IMR-90 (cell line): ENCODE data around the gene MMP3. TPM values are rescaled to one million over a fixed set of nuclear protein-coding genes. Genes with fewer than 3 reads are reported as not detected.

Source experiments
- ATAC-seq: fragments of 200-7000 bp; cut with Tn5 transposase; 2 replicates; pipeline ENCODE4 v1.9.1; 2020; ENCODE audit warnings: low read depth, mild to moderate bottlenecking, moderate library complexity
- BruUV-seq: library from RNA; stranded (reverse); fragments of 400-500 nt; replicated peaks from 2 replicates; lab custom pipeline; 2021; lab: Mats Ljungman, UMichigan
- CTCF ChIA-PET: fragments of 300-600 bp; formaldehyde crosslinking; extraction: SDS; loops from one replicate; lab custom pipeline; 2021; ENCODE audit warnings: antibody characterized with exemption; lab: Yijun Ruan, JAX
- POLR2A ChIA-PET: fragments of 300-600 bp; sonication (Branson Sonifier 250); formaldehyde crosslinking; loops from one replicate; lab custom pipeline; 2022; ENCODE audit warnings: antibody characterized with exemption; ENCODE audit not compliant: unreplicated experiment; lab: Charles Lee
- DNase-seq: peaks from one replicate; pipeline ENCODE4 v3.0.0; 2013
- H2AFZ ChIP-seq: replicated peaks from 2 replicates; pipeline ENCODE3; 2013; ENCODE audit warnings: low read length, mild to moderate bottlenecking; ENCODE audit not compliant: poor library complexity
- H2AK5ac ChIP-seq: 2 replicates; pipeline ENCODE4 v1.6.1; 2013; ENCODE audit warnings: low read depth, low read length, inconsistent platforms
- H2AK9ac ChIP-seq: replicated peaks from 2 replicates; pipeline ENCODE3; 2013; ENCODE audit warnings: mild to moderate bottlenecking, low read depth, low read length, moderate library complexity; ENCODE audit not compliant: poor library complexity
- H2BK120ac ChIP-seq: 2 replicates; pipeline ENCODE4 v1.6.1; 2013; ENCODE audit warnings: low read depth, low read length, inconsistent platforms
- H2BK15ac ChIP-seq: 3 replicates; pipeline ENCODE4 v1.6.1; 2013; ENCODE audit warnings: low read depth, low read length, inconsistent platforms
- H2BK20ac ChIP-seq: 2 replicates; pipeline ENCODE4 v1.6.1; 2013; ENCODE audit warnings: low read depth, mild to moderate bottlenecking, inconsistent platforms, low read length, moderate library complexity
- H2BK5ac ChIP-seq: 2 replicates; pipeline ENCODE4 v1.6.1; 2013; ENCODE audit warnings: mild to moderate bottlenecking, low read depth, low read length, inconsistent platforms; ENCODE audit not compliant: poor library complexity, severe bottlenecking
- H3K14ac ChIP-seq: replicated peaks from 2 replicates; pipeline ENCODE4 v1.6.1; 2013; ENCODE audit warnings: low read depth, low read length, inconsistent platforms
- H3K18ac ChIP-seq: 2 replicates; pipeline ENCODE4 v1.6.1; 2013; ENCODE audit warnings: low read depth, low read length, control low read depth
- H3K23ac ChIP-seq: 2 replicates; pipeline ENCODE4 v1.6.1; 2013; ENCODE audit warnings: low read depth, low read length, inconsistent platforms
- H3K27ac ChIP-seq: 2 replicates; pipeline ENCODE4 v1.5.1; 2013; ENCODE audit warnings: mild to moderate bottlenecking, control low read depth, low read length; ENCODE audit not compliant: insufficient read depth
- H3K27me3 ChIP-seq: 2 replicates; pipeline ENCODE4 v1.6.1; 2013; ENCODE audit warnings: low read length; ENCODE audit not compliant: control insufficient read depth, insufficient read depth
- H3K36me3 ChIP-seq: 2 replicates; pipeline ENCODE4 v1.6.1; 2013; ENCODE audit warnings: low read length, mixed read lengths; ENCODE audit not compliant: control insufficient read depth, insufficient read depth
- H3K4ac ChIP-seq: 2 replicates; pipeline ENCODE4 v1.6.1; 2013; ENCODE audit warnings: low read depth, low read length, inconsistent platforms
- H3K4me1 ChIP-seq: 2 replicates; pipeline ENCODE4 v1.6.1; 2013; ENCODE audit warnings: low read length, mixed read lengths; ENCODE audit not compliant: control insufficient read depth, insufficient read depth
- H3K4me2 ChIP-seq: 2 replicates; pipeline ENCODE4 v1.6.1; 2013; ENCODE audit warnings: low read depth, mild to moderate bottlenecking, control low read depth, low read length, moderate library complexity
- H3K4me3 ChIP-seq: 2 replicates; pipeline ENCODE4 v1.5.1; 2013; ENCODE audit warnings: low read depth, mild to moderate bottlenecking, control low read depth, low read length, moderate library complexity; ENCODE audit not compliant: insufficient read depth
- H3K56ac ChIP-seq: 2 replicates; pipeline ENCODE4 v1.6.1; 2013; ENCODE audit warnings: low read length, inconsistent platforms; ENCODE audit not compliant: insufficient read depth; ENCODE audit errors: extremely low read depth
- H3K79me1 ChIP-seq, 2 experiments: 2 replicates each; pipeline ENCODE4 v1.6.1; 2013; ENCODE audit warnings: low read length in 2 of 2, inconsistent platforms in 1 of 2, low read depth in 1 of 2
- H3K9ac ChIP-seq: 2 replicates; pipeline ENCODE4 v1.6.1; 2013; ENCODE audit warnings: low read depth, low read length, control low read depth
- H3K9me1 ChIP-seq: 2 replicates; pipeline ENCODE4 v1.6.1; 2013; ENCODE audit warnings: low read length, inconsistent platforms; ENCODE audit not compliant: insufficient read depth
- H3K9me3 ChIP-seq: 2 replicates; pipeline ENCODE4 v1.6.1; 2013; ENCODE audit warnings: low read length; ENCODE audit not compliant: control insufficient read depth, insufficient read depth
- H4K20me1 ChIP-seq: 2 replicates; pipeline ENCODE4 v1.6.1; 2013; ENCODE audit warnings: low read length, inconsistent platforms; ENCODE audit not compliant: insufficient read depth
- H4K5ac ChIP-seq: 2 replicates; pipeline ENCODE4 v1.6.1; 2013; ENCODE audit warnings: mild to moderate bottlenecking, low read depth, low read length, control low read depth
- H4K8ac ChIP-seq, 2 experiments: 2 replicates each; pipeline ENCODE4 v1.6.1; 2013; ENCODE audit warnings: low read depth in 2 of 2, low read length in 2 of 2, control low read depth in 1 of 2, inconsistent platforms in 1 of 2
- H4K91ac ChIP-seq: 2 replicates; pipeline ENCODE4 v1.6.1; 2013; ENCODE audit warnings: low read depth, low read length, inconsistent platforms; ENCODE audit not compliant: insufficient read depth
- BHLHE40 ChIP-seq: fragments of 150-350 bp; IDR thresholded peaks from 2 replicates; pipeline ENCODE4 v1.6.1; 2016; ENCODE audit warnings: mild to moderate bottlenecking, low read depth, low read length
- CEBPB ChIP-seq: IDR thresholded peaks from 2 replicates; pipeline ENCODE4 v1.6.1; 2012; ENCODE audit warnings: low read depth, low read length, improper control_type of control experiment
- FOS ChIP-seq: fragments of 150-350 bp; IDR thresholded peaks from 2 replicates; pipeline ENCODE4 v1.6.1; 2016; ENCODE audit warnings: low read depth, low read length
- MAFK ChIP-seq: IDR thresholded peaks from 2 replicates; pipeline ENCODE4 v1.6.1; 2012; ENCODE audit warnings: low read depth, low read length, improper control_type of control experiment
- NFE2L2 ChIP-seq: fragments of 150-350 bp; IDR thresholded peaks from 2 replicates; pipeline ENCODE4 v1.6.1; 2016; ENCODE audit warnings: low read depth, mild to moderate bottlenecking, low read length
- RAD21 ChIP-seq: IDR thresholded peaks from 2 replicates; pipeline ENCODE4 v1.6.1; 2012; ENCODE audit warnings: low read length, improper control_type of control experiment
- WGBS, 2 experiments: methylation state at CpG; one replicate each; pipeline versions ENCODE4 v1.1.5 to v1.1.7; 2013; ENCODE audit warnings: missing lambda C conversion rate in 2 of 2; ENCODE audit not compliant: insufficient read length in 1 of 2; ENCODE audit errors: extremely low coverage in 2 of 2; 5-methylcytosine and 5-hydroxymethylcytosine counted together
- dilution Hi-C: fragments of 300-500 bp; cut with HindIII; formaldehyde crosslinking; loops from one replicate; pipeline ENCODE4 v1.14.3; 2018; ENCODE audit warnings: low sequenced_read_pairs; ENCODE audit not compliant: unreplicated experiment
- in situ Hi-C: fragments of 300-500 bp; cut with MboI; formaldehyde crosslinking; loops from 3 replicates; pipeline ENCODE4 v1.14.3; 2019; ENCODE audit warnings: low sequenced_read_pairs, inconsistent platforms, mixed read lengths
- intact Hi-C: fragments of 100-400 bp; cut with micrococcal nuclease; formaldehyde crosslinking; loops from 2 replicates; pipeline ENCODE4 v1.10.0; 2022
- polyA plus RNA-seq, 3 experiments: library from polyadenylated mRNA; depleted of rRNA; stranded (reverse); fragments of >200 nt; gene quantifications; 2 replicates each; pipeline ENCODE4 v1.2.3, GENCODE V29; 2012; ENCODE audit warnings: low replicate concordance in 1 of 3
- total RNA-seq: library from RNA; depleted of rRNA; stranded (reverse); fragments of >200 nt; gene quantifications from 2 replicates; pipeline ENCODE4 v1.2.3, GENCODE V29; 2012

The MMP3 gene
- total and polyA plus RNA-seq, 2 of the 4 experiments (the other 2 are of a cell fraction): under 0.01 to 0.39 TPM

DNA sequence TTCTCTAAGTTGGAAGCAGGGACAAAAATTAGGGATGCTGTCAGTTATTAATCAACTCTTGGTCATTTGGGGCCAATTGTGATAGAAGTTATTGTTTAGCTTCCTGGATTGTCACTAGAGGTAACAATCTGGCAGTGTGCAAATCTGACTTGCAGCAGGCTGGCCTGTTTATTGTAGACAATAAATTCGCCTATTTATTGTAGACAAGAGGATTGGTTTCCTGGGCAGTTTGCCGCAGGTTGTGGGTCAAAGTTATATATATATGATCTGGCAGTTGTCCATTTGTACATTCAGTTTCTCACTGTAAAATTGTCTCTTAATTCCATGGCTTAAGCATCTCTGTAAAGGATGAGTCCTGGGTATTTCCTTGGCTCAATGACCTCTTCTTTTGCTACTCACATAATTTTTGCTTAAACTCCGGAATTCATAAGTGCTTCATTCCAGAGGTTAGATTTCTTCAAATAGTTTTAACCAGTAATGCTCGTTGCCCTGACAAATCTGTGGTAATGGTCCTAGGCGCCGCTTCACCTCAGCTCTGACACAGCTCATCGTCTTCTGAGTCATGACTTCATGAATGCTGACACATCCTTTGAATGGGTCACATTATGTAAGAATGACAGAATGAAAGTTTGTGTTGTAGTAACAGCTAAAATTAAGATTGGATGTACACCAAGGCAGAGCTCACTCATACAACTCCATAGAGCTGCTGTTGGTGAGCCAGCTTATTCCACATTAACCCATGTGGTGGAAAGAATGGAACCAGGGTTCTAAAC, 7.8 kb upstream of the MMP3 start:
- Histone ChIP-seq H4K5ac (no peak overlapping the region), H2AK9ac (no peak overlapping the region), H2BK15ac (no peak overlapping the region), H3K18ac (no peak overlapping the region), H3K36me3 (no peaks in the 10 kb centered on the region), H4K20me1 (no peaks in the 10 kb centered on the region), H3K4me2 (peak overlapping the region; percentile 41; the same call in 1 of the 2 replicates), H2BK5ac (no peak overlapping the region), H2AK5ac (no peak overlapping the region), H3K23ac (no peak overlapping the region), H3K4me3 (no peak overlapping the region), H3K4ac (no peak overlapping the region), H3K4me1 (no peaks in the 10 kb centered on the region), H2BK20ac (no peak overlapping the region), H4K91ac (no peak overlapping the region), H3K27ac (no peak overlapping the region), H3K14ac (no peak overlapping the region), H3K56ac (no peak overlapping the region), H3K79me1 (no peaks in the 10 kb centered on the region), H2AFZ (no peak overlapping the region), H3K9ac (no peak overlapping the region), H4K8ac (no peak overlapping the region), H2BK120ac (no peak overlapping the region), H3K9me1 (no peaks in the 10 kb centered on the region), H3K9me3 (no peaks in the 10 kb centered on the region), H3K27me3 (no peaks in the 10 kb centered on the region; the same call in 1 of the 2 replicates)
- intact Hi-C loops (no loop called here), dilution Hi-C loops (no loop called here), in situ Hi-C loops (no loop called here)
- ATAC-seq (peak; percentile 78), DNase-seq (peak; percentile 86)
- no TSS peak for BruUV-seq
- POLR2A ChIA-PET: no interaction called here
- CTCF ChIA-PET: no interaction called here
- WGBS, 2 experiments: no CpG with 5 or more reads among the region's 7 CpGs
- TF ChIP-seq BHLHE40: peak; percentile 10; the same call in 1 of the 2 replicates
- TF ChIP-seq NFE2L2: peak; percentile 64; the same call in 1 of the 2 replicates
- TF ChIP-seq MAFK: peak; percentile 70
- peak; percentile 63 for TF ChIP-seq CEBPB
- no peak for TF ChIP-seq RAD21
- peak; percentile 60 for TF ChIP-seq FOS
